ENCODE results near the gene TRIM41.

DNA sequence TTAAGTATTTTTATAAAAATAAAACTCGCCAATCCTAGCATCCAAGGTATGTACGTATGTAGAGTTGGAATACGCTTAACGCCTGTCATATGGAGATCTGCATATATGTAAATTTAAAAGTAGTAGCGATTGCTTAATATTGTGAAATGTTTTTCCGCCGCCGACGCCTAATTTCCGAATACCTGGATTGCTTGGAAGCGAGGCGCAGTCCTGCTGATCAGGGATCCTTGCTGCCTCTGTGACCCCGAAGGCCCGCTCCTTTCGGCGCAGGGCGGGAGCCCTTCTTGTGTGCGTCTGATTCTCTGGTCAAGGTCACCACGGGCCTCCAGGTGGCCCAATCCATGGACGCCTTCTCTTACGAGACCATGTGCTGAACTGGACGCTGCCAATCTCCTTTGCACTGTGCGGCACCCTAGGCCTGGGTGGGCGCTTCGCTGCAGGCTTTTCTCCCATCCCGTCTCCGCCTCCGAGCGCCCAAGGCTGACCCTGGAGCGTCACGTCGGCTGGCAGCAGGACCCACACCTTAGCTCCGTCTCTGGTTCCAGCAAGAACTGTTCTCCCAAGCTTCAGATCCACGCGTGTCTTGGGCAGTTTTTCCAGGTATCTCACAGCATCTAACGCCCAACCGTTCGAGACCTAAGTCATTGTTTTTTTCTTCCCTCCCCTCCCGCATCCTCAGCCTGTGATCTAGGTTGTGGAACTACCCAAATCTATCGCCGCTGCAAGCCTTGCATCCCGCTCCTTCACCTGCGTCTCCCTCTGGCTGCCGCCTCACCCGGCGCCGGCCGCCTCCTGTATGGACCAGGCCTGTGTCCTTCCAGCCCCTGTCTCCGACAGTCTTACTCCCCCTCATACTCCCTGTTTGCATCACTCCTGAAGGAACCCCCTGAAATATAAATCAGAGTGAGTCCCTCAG, 3.6 kb upstream of the TRIM41 start:
- no peak for TF ChIP-seq TAF1 (IDR thresholded peaks at IDR 0.05; ENCODE audit: borderline replicate concordance, low read depth, low read length)
- no peak for TF ChIP-seq POLR2AphosphoS5 (IDR thresholded peaks at IDR 0.05; ENCODE audit: low read depth, low read length)

Measured in GM12892 (cell line).